WTC11 (cell line): ENCODE data around the gene PTPRN2. TPM values are rescaled to one million over a fixed set of nuclear protein-coding genes. Genes with fewer than 3 reads are reported as not detected.

Source experiments
- ATAC-seq: fragments of 200-7000 bp; cut with Tn5 transposase; 2 replicates; pipeline ENCODE4 v1.10.0; 2021; ENCODE audit warnings: mild to moderate bottlenecking, moderate library complexity
- CTCF ChIA-PET: fragments of 300-600 bp; sonication (Branson Sonifier 250); formaldehyde crosslinking; loops from one replicate; lab custom pipeline; 2021; ENCODE audit warnings: antibody characterized with exemption; lab: Charles Lee
- POLR2A ChIA-PET: fragments of 350-600 bp; sonication (Branson Sonifier 250); formaldehyde crosslinking; loops from one replicate; lab custom pipeline; 2021; ENCODE audit warnings: antibody characterized with exemption; lab: Charles Lee
- DNase-seq: peaks from one replicate; pipeline ENCODE4 v3.0.0; 2021; ENCODE audit warnings: low spot score
- H3K27ac Mint-ChIP-seq: 2 replicates; pipeline ENCODE4 v1.8.0; 2021; ENCODE audit warnings: mixed read lengths
- H3K27me3 Mint-ChIP-seq: 2 replicates; pipeline ENCODE4 v1.8.0; 2021; ENCODE audit warnings: low read depth, mild to moderate bottlenecking, moderate library complexity, mixed read lengths
- H3K36me3 Mint-ChIP-seq: 2 replicates; pipeline ENCODE4 v1.8.0; 2021; ENCODE audit warnings: mixed read lengths
- H3K4me1 Mint-ChIP-seq: 2 replicates; pipeline ENCODE4 v1.8.0; 2022; ENCODE audit warnings: mixed read lengths
- H3K4me3 Mint-ChIP-seq: 2 replicates; pipeline ENCODE4 v1.8.0; 2021; ENCODE audit warnings: mild to moderate bottlenecking, moderate library complexity, mixed read lengths
- H3K9me3 Mint-ChIP-seq: 2 replicates; pipeline ENCODE4 v1.8.0; 2021; ENCODE audit warnings: mixed read lengths
- ATF1 ChIP-seq: sonication (generic); formaldehyde crosslinking; IDR thresholded peaks from 2 replicates; pipeline ENCODE4 v1.8.1; 2023; ENCODE audit warnings: mild to moderate bottlenecking, moderate library complexity, missing genetic modification reagents
- CREB1 ChIP-seq: sonication (generic); formaldehyde crosslinking; IDR thresholded peaks from 2 replicates; pipeline ENCODE4 v1.8.0; 2023; ENCODE audit warnings: mild to moderate bottlenecking, missing genetic modification reagents
- CREM ChIP-seq: sonication (generic); formaldehyde crosslinking; IDR thresholded peaks from 2 replicates; pipeline ENCODE4 v1.8.1; 2022; ENCODE audit warnings: mild to moderate bottlenecking, missing genetic modification reagents, moderate library complexity
- ELF4 ChIP-seq: sonication (generic); formaldehyde crosslinking; IDR thresholded peaks from 2 replicates; pipeline ENCODE4 v1.8.1; 2022; ENCODE audit warnings: low read depth, mild to moderate bottlenecking, moderate library complexity, missing genetic modification reagents
- FOXJ3 ChIP-seq: sonication (generic); formaldehyde crosslinking; IDR thresholded peaks from 2 replicates; pipeline ENCODE4 v1.9.0; 2021; ENCODE audit warnings: missing genetic modification reagents, mild to moderate bottlenecking, borderline replicate concordance
- GRHL2 ChIP-seq: fragments of 250-450 bp; sonication (Bioruptor Pico); IDR thresholded peaks from 2 replicates; pipeline ENCODE4 v1.8.0; 2022; ENCODE audit warnings: mild to moderate bottlenecking, moderate library complexity; ENCODE audit not compliant: insufficient replicate concordance, severe bottlenecking
- NFE2L1 ChIP-seq: sonication (generic); formaldehyde crosslinking; IDR thresholded peaks from 2 replicates; pipeline ENCODE4 v1.8.1; 2023; ENCODE audit warnings: missing genetic modification reagents
- NFYB ChIP-seq: sonication (generic); formaldehyde crosslinking; conservative IDR thresholded peaks from 2 replicates; pipeline ENCODE4 v1.8.0; 2022; ENCODE audit warnings: low read depth, missing genetic modification reagents
- NR2C2 ChIP-seq: sonication (generic); formaldehyde crosslinking; IDR thresholded peaks from 2 replicates; pipeline ENCODE4 v1.8.0; 2022; ENCODE audit warnings: mild to moderate bottlenecking, missing genetic modification reagents
- RORB ChIP-seq: fragments of 250-450 bp; sonication (Bioruptor Pico); IDR thresholded peaks from 2 replicates; pipeline ENCODE4 v1.9.0; 2021; ENCODE audit warnings: mild to moderate bottlenecking
- SOX15 ChIP-seq: fragments of 250-450 bp; sonication (Bioruptor Pico); IDR thresholded peaks from 2 replicates; pipeline ENCODE4 v1.9.0; 2021; ENCODE audit warnings: mild to moderate bottlenecking
- ZNF121 ChIP-seq: sonication (generic); formaldehyde crosslinking; IDR thresholded peaks from 2 replicates; pipeline ENCODE4 v1.8.0; 2023; ENCODE audit warnings: missing genetic modification reagents
- ZNF138 ChIP-seq: sonication (generic); formaldehyde crosslinking; conservative IDR thresholded peaks from 2 replicates; pipeline ENCODE4 v1.8.1; 2022; ENCODE audit warnings: mild to moderate bottlenecking, moderate library complexity, missing genetic modification reagents
- total RNA-seq: library from RNA; stranded (reverse); gene quantifications from 3 replicates; pipeline ENCODE4 v1.2.3, GENCODE V29; 2021
- TF ChIP-seq, protein P1 (sequence below): sonication (generic); formaldehyde crosslinking; IDR thresholded peaks from 2 replicates; pipeline ENCODE4 v1.8.1; 2022; ENCODE audit warnings: mild to moderate bottlenecking, moderate library complexity, missing genetic modification reagents
- TF ChIP-seq, protein P2 (sequence below): fragments of 250-450 bp; sonication (Bioruptor Pico); IDR thresholded peaks from 2 replicates; pipeline ENCODE4 v1.9.0; 2021; ENCODE audit warnings: mild to moderate bottlenecking
- TF ChIP-seq, protein P3 (sequence below): sonication (generic); formaldehyde crosslinking; IDR thresholded peaks from 2 replicates; pipeline ENCODE4 v1.8.1; 2022; ENCODE audit warnings: mild to moderate bottlenecking, missing genetic modification reagents, moderate library complexity, borderline replicate concordance
- TF ChIP-seq, protein P4 (sequence below): sonication (generic); formaldehyde crosslinking; IDR thresholded peaks from 2 replicates; pipeline ENCODE4 v1.8.0; 2022; ENCODE audit warnings: mild to moderate bottlenecking, missing genetic modification reagents
- TF ChIP-seq, protein P5 (sequence below): fragments of 250-450 bp; sonication (Bioruptor Pico); IDR thresholded peaks from 2 replicates; pipeline ENCODE4 v1.9.0; 2021; ENCODE audit warnings: moderate library complexity, mild to moderate bottlenecking, inconsistent platforms, borderline replicate concordance
- TF ChIP-seq, protein P6 (sequence below): sonication (generic); formaldehyde crosslinking; IDR thresholded peaks from 2 replicates; pipeline ENCODE4 v1.8.0; 2022; ENCODE audit warnings: mild to moderate bottlenecking, missing genetic modification reagents
- TF ChIP-seq, protein P7 (sequence below): sonication (generic); formaldehyde crosslinking; IDR thresholded peaks from 2 replicates; pipeline ENCODE4 v1.8.1; 2023; ENCODE audit warnings: mild to moderate bottlenecking, missing genetic modification reagents, borderline replicate concordance

The PTPRN2 gene
- total RNA-seq, 1 experiment from 2014 or later, result 4.7 TPM

DNA sequence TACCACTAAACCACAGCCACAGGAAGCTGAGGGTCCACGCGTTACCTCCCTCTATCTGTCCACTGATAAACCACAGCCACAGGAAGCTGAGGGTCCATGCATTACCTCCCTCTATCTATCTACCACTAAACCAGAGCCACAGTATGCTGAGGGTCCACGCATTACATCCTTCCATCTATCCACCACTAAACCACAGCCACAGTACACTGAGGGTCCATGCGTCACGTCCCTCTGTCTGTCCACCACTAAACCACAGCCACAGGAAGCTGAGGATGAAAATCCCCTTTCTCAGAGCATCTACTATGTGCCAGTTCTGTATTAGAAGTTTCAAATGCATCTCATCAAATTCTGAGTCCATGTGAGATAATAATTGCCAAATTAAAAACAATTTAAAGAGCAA lies 661.5 kb downstream of the PTPRN2 start (continued):
- TF ChIP-seq ATF1 (CRISPR knock-in tag) (no peak), ZNF121 (CRISPR knock-in tag) (no peak)
- TF ChIP-seq, protein P1, sequence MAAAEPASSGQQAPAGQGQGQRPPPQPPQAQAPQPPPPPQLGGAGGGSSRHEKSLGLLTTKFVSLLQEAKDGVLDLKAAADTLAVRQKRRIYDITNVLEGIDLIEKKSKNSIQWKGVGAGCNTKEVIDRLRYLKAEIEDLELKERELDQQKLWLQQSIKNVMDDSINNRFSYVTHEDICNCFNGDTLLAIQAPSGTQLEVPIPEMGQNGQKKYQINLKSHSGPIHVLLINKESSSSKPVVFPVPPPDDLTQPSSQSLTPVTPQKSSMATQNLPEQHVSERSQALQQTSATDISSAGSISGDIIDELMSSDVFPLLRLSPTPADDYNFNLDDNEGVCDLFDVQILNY (CRISPR knock-in tag), result no peak
- TF ChIP-seq, protein P2, sequence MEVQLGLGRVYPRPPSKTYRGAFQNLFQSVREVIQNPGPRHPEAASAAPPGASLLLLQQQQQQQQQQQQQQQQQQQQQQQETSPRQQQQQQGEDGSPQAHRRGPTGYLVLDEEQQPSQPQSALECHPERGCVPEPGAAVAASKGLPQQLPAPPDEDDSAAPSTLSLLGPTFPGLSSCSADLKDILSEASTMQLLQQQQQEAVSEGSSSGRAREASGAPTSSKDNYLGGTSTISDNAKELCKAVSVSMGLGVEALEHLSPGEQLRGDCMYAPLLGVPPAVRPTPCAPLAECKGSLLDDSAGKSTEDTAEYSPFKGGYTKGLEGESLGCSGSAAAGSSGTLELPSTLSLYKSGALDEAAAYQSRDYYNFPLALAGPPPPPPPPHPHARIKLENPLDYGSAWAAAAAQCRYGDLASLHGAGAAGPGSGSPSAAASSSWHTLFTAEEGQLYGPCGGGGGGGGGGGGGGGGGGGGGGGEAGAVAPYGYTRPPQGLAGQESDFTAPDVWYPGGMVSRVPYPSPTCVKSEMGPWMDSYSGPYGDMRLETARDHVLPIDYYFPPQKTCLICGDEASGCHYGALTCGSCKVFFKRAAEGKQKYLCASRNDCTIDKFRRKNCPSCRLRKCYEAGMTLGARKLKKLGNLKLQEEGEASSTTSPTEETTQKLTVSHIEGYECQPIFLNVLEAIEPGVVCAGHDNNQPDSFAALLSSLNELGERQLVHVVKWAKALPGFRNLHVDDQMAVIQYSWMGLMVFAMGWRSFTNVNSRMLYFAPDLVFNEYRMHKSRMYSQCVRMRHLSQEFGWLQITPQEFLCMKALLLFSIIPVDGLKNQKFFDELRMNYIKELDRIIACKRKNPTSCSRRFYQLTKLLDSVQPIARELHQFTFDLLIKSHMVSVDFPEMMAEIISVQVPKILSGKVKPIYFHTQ, result no peak
- TF ChIP-seq, protein P3, sequence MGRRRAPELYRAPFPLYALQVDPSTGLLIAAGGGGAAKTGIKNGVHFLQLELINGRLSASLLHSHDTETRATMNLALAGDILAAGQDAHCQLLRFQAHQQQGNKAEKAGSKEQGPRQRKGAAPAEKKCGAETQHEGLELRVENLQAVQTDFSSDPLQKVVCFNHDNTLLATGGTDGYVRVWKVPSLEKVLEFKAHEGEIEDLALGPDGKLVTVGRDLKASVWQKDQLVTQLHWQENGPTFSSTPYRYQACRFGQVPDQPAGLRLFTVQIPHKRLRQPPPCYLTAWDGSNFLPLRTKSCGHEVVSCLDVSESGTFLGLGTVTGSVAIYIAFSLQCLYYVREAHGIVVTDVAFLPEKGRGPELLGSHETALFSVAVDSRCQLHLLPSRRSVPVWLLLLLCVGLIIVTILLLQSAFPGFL (CRISPR knock-in tag), result no peak

DNA sequence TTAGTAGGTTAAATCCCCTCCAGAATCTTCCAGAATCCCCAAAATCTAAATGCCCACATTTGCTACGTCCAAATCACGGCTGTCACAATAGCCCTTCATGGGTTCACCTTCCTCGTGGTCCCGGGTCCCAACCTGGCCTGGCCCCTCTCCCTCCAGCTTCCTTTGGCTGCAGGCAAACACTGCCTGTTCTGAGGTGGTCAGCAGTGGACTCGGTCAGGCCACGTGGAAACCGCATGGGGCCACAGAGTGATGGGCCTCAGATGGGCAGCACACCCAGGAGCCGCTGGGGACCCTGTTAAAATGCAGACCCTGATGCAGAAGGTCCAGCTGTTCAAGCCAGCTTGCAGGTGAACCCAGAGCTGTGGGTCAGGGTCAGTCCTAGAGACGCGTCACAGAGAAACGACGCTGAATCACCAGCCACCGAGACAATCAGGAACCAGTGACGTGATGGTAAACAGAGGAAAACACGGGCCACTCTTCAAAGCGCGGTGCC lies 662.2 kb downstream of the PTPRN2 start:
- ATAC-seq (no peak), DNase-seq (no peak)
- peaks cover 23% of the 10 kb centered on the region for H3K36me3 Mint-ChIP-seq
- no peaks in the 10 kb centered on the region for H3K4me1 Mint-ChIP-seq
- ChIA-PET CTCF (no interaction called here), POLR2A (no interaction called here)
- no peak overlapping the region for H3K4me3 Mint-ChIP-seq
- peaks cover 4% of the 10 kb centered on the region; the same call in 1 of the 2 replicates for H3K27me3 Mint-ChIP-seq
- H3K27ac Mint-ChIP-seq, result no peak overlapping the region
- H3K9me3 Mint-ChIP-seq, result peaks cover 45% of the 10 kb centered on the region
- TF ChIP-seq, protein P4, sequence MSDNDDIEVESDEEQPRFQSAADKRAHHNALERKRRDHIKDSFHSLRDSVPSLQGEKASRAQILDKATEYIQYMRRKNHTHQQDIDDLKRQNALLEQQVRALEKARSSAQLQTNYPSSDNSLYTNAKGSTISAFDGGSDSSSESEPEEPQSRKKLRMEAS, result no peak
- TF ChIP-seq NR2C2, result no peak
- TF ChIP-seq RORB (CRISPR knock-in tag), result no peak
- TF ChIP-seq ZNF138, result no peak
- TF ChIP-seq CREB1 (CRISPR knock-in tag), result no peak
- TF ChIP-seq, protein P5, sequence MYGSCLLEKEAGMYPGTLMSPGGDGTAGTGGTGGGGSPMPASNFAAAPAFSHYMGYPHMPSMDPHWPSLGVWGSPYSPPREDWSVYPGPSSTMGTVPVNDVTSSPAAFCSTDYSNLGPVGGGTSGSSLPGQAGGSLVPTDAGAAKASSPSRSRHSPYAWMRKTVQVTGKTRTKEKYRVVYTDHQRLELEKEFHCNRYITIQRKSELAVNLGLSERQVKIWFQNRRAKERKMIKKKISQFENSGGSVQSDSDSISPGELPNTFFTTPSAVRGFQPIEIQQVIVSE (CRISPR knock-in tag), result no peak
- TF ChIP-seq, protein P6, sequence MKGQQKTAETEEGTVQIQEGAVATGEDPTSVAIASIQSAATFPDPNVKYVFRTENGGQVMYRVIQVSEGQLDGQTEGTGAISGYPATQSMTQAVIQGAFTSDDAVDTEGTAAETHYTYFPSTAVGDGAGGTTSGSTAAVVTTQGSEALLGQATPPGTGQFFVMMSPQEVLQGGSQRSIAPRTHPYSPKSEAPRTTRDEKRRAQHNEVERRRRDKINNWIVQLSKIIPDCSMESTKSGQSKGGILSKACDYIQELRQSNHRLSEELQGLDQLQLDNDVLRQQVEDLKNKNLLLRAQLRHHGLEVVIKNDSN (CRISPR knock-in tag), result no peak
- TF ChIP-seq ELF4, result no peak
- TF ChIP-seq, all 79 proteins: peak for 0

DNA sequence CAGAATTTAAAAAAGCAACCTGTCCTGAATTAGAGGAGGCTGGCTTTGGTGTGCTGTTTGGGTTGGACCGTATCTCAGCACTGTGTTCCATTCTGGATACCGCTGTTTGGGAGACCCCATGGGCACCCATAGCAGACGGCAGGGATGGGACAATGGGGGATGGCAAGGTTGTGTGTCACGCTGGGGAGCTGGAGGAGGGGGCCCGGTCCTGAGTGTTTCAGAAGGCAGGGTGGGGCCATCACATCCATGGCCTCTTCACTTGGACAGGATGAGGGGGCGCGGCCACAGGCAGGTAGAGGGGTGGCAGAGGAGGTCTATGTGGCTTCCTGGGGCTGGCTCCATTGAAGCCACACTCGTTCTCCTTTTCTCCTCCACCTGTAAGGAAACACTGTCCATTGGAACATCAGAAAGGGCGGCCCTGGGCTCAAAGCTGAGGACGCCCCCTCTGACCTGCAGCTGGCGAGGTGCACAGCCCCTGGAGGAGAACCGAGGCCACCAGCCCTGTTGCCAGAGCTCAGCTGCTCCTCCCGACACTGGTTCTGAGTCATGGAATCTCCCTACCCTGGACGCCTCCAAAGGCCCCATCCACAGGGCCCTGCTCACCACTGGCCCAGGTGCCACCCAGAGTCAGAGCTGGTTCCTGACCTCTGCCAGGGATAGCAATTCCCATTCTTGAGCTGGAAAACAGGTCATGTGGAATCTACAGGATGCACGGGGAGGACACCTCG lies 663.6 kb downstream of the PTPRN2 start:
- peaks cover 41% of the 10 kb centered on the region for H3K9me3 Mint-ChIP-seq
- H3K27me3 Mint-ChIP-seq, result peaks cover 4% of the 10 kb centered on the region; the same call in 1 of the 2 replicates
- TF ChIP-seq GRHL2 (CRISPR knock-in tag), result no peak
- TF ChIP-seq, protein P6 (CRISPR knock-in tag), result no peak
- no peak for TF ChIP-seq CREM (CRISPR knock-in tag)
- no peak for TF ChIP-seq FOXJ3 (CRISPR knock-in tag)
- TF ChIP-seq ATF1 (CRISPR knock-in tag), result no peak
- TF ChIP-seq, protein P1 (CRISPR knock-in tag), result no peak
- no peak for TF ChIP-seq ZNF138
- TF ChIP-seq SOX15, result no peak
- no peak for TF ChIP-seq NFE2L1 (CRISPR knock-in tag)
- TF ChIP-seq NFYB (CRISPR knock-in tag), result no peak
- TF ChIP-seq, protein P7, sequence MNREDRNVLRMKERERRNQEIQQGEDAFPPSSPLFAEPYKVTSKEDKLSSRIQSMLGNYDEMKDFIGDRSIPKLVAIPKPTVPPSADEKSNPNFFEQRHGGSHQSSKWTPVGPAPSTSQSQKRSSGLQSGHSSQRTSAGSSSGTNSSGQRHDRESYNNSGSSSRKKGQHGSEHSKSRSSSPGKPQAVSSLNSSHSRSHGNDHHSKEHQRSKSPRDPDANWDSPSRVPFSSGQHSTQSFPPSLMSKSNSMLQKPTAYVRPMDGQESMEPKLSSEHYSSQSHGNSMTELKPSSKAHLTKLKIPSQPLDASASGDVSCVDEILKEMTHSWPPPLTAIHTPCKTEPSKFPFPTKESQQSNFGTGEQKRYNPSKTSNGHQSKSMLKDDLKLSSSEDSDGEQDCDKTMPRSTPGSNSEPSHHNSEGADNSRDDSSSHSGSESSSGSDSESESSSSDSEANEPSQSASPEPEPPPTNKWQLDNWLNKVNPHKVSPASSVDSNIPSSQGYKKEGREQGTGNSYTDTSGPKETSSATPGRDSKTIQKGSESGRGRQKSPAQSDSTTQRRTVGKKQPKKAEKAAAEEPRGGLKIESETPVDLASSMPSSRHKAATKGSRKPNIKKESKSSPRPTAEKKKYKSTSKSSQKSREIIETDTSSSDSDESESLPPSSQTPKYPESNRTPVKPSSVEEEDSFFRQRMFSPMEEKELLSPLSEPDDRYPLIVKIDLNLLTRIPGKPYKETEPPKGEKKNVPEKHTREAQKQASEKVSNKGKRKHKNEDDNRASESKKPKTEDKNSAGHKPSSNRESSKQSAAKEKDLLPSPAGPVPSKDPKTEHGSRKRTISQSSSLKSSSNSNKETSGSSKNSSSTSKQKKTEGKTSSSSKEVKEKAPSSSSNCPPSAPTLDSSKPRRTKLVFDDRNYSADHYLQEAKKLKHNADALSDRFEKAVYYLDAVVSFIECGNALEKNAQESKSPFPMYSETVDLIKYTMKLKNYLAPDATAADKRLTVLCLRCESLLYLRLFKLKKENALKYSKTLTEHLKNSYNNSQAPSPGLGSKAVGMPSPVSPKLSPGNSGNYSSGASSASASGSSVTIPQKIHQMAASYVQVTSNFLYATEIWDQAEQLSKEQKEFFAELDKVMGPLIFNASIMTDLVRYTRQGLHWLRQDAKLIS (CRISPR knock-in tag), result no peak

More for the DNA sequence above, 663.6 kb downstream of the PTPRN2 start:
- no peak for DNase-seq
- Mint-ChIP-seq H3K4me3 (no peak overlapping the region), H3K4me1 (no peaks in the 10 kb centered on the region), H3K27ac (no peak overlapping the region), H3K36me3 (peaks cover 25% of the 10 kb centered on the region)
- no peak for ATAC-seq
- ChIA-PET CTCF (no interaction called here), POLR2A (no interaction called here)
